ENCODE measurements around the gene RNF215. TPM values are rescaled to one million over a fixed set of nuclear protein-coding genes. Genes with fewer than 3 reads are reported as not detected.

Gene RNF215
- total and polyA plus RNA-seq, 10 of the 15 experiments (the other 5 are each of a cell fraction or from before 2014, with no cell fraction given): 0.31 to 7.6 (median 3.0) TPM; not detected in 1

- TF ChIP-seq HCFC1 (IDR thresholded peaks at IDR 0.05; ENCODE audit: low read length): no peak
- TF ChIP-seq TBL1XR1 (IDR thresholded peaks at IDR 0.05; ENCODE audit: low read depth, low read length): no peak
- TF ChIP-seq CREB1 (IDR thresholded peaks at IDR 0.05; ENCODE audit: low read depth): 0 out of 2 replicates have a peak, but pooled peaks have one; percentile 16
- peak; percentile 44; the same call in 1 of the 2 replicates for TF ChIP-seq YY1 (IDR thresholded peaks at IDR 0.05; ENCODE audit: low read depth, low read length)
- TF ChIP-seq SRF (IDR thresholded peaks at IDR 0.05; ENCODE audit: low read depth in 2 of 2, low read length in 2 of 2): no peak
- TF ChIP-seq IRF5 (IDR thresholded peaks at IDR 0.05; ENCODE audit: borderline replicate concordance): no peak
- no peak for TF ChIP-seq BRCA1 (IDR thresholded peaks at IDR 0.05; ENCODE audit: low read depth, low read length)
- TF ChIP-seq FOXK2 (IDR thresholded peaks at IDR 0.05): no peak
- TF ChIP-seq CTCF (IDR thresholded peaks at IDR 0.05 in 2 of 3, conservative IDR thresholded peaks at IDR 0.05 in 1 of 3; ENCODE audit: control insufficient read depth in 2 of 3, extremely low read depth in 1 of 3, insufficient read depth in 1 of 3, low read depth in 3 of 3, low read length in 3 of 3): 0 out of 6 replicates have a peak, but pooled peaks of 1 of the 3 experiments have one; percentile 1
- TF ChIP-seq NR2C2 (IDR thresholded peaks at IDR 0.05; ENCODE audit: borderline replicate concordance, control insufficient read depth, insufficient read length, low read depth): no peak
- TF ChIP-seq IKZF1 (conservative IDR thresholded peaks at IDR 0.05): 0 out of 2 replicates have a peak, but pooled peaks have one; percentile 21
- TF ChIP-seq ELK1 (IDR thresholded peaks at IDR 0.05; ENCODE audit: low read depth, low read length): 0 out of 2 replicates have a peak, but pooled peaks have one; percentile 8
- peak; percentile 41; the same call in 1 of the 2 replicates for TF ChIP-seq ZNF687 (IDR thresholded peaks at IDR 0.05)
- TF ChIP-seq REST (IDR thresholded peaks at IDR 0.05; ENCODE audit: low read depth, low read length): no peak
- no peak for TF ChIP-seq RCOR1 (conservative IDR thresholded peaks at IDR 0.05; ENCODE audit: low read depth, low read length)
- no peak for TF ChIP-seq RUNX3 (IDR thresholded peaks at IDR 0.05; ENCODE audit: low read length)
- no peak for TF ChIP-seq CHD1 (IDR thresholded peaks at IDR 0.05; ENCODE audit: low read depth, low read length)
These were observed 38.6 kb upstream of the RNF215 start, which contains the start of gene MTFP1 (continued) for GRCh38 chr22:30425616-30426387.

All from GM12878 (cell line).